Measurements from ENCODE around the gene TYW5. TPM values are rescaled to one million over a fixed set of nuclear protein-coding genes. Genes with fewer than 3 reads are reported as not detected.

The TYW5 gene
- total RNA-seq, 2 donors from 2014 or later, result 16.0 to 16.3 TPM

GRCh38 chr2:199911877-199912161 lies 43.5 kb downstream of the TYW5 start:
- Histone ChIP-seq H3K36me3 (ENCODE audit: control insufficient read depth, insufficient read depth, low read length) (peaks cover 31% of the 10 kb centered on the region), H3K4me3 (ENCODE audit: low read length) (peak overlapping the region; percentile 100), H3K27me3 (ENCODE audit: control insufficient read depth, insufficient read depth, low read length, poor library complexity, severe bottlenecking) (no peaks in the 10 kb centered on the region), H3K9me3 (ENCODE audit: control insufficient read depth, low read length) (peaks cover 26% of the 10 kb centered on the region), H3K27ac (ENCODE audit: low read depth, low read length) (peak overlapping the region; percentile 91), H3K4me1 (ENCODE audit: control insufficient read depth, insufficient read depth, low read length) (no peaks in the 10 kb centered on the region), H3K9ac (ENCODE audit: extremely low read depth, low read length, poor library complexity, severe bottlenecking) (peak overlapping the region; percentile 90)
- no peak for DNase-seq
- TF ChIP-seq CTCF (conservative IDR thresholded peaks at IDR 0.05), result no peak
- Mint-ChIP-seq H3K36me3 (ENCODE audit: low read depth) (peaks cover 29% of the 10 kb centered on the region), H3K27ac (peak overlapping the region; percentile 95), H3K27me3 (ENCODE audit: insufficient read depth) (no peaks in the 10 kb centered on the region), H3K9me3 (peaks cover 13% of the 10 kb centered on the region), H3K4me3 (peak overlapping the region; percentile 89), H3K4me1 (peaks cover 7% of the 10 kb centered on the region)
- 0% methylated on average over 4 to 11 of the region's 13 CpGs for WGBS, 2 experiments (ENCODE audit: insufficient coverage in 1 of 2, insufficient read length in 1 of 2)

DNA sequence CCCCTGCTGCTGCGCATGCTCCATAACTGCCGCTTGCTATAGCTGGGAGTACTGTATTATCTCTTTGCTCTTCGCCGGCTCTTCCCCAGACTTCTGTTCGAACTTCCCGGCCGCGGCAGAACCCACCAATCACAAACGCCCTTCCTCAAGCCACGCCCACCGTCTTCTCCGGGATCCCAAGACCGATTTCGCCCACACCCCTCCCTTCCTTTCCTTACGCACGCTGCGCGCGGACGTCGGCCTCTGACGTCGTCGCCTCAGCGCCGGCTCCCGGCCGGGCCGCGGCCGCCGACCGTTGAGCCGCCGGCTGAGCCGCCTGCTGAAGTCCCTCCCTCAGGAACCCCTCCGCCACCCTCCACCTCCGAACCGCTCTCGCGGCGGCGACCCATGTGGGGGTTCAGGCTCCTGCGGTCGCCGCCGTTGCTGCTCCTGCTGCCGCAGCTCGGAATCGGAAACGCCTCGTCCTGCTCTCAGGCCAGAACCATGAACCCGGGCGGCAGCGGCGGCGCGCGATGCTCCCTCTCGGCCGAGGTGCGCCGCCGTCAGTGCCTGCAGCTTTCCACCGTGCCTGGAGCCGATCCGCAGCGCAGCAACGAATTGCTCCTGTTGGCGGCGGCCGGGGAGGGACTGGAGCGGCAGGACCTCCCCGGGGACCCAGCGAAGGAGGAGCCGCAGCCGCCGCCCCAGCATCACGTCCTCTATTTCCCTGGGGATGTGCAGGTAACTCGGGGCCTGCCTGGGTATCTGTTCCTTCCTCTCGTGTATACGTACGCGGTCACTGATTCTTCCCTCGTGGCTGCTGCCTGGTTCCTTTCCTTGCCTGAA lies 44.0 kb downstream of the TYW5 start, which contains the start of gene C2orf69:
TSS of gene C2orf69 (plus strand) at position 242 of the 825 bp plus-strand sequence. CDS start at position 388, 146 bp downstream.
- DNase-seq, result peak; percentile 100
- Mint-ChIP-seq H3K4me3 (peak within 1 kb of the TSS; percentile 89), H3K4me1 (peaks cover 7% of the 10 kb centered on the region), H3K27ac (peak within 1 kb of the TSS; percentile 95), H3K27me3 (ENCODE audit: insufficient read depth) (no peaks in the 10 kb centered on the region), H3K36me3 (ENCODE audit: low read depth) (peaks cover 23% of the 10 kb centered on the region), H3K9me3 (peaks cover 8% of the 10 kb centered on the region)
- 0% methylated on average over 20 to 85 of the region's 85 CpGs for WGBS, 2 experiments (ENCODE audit: insufficient coverage in 1 of 2, insufficient read length in 1 of 2)
- TF ChIP-seq CTCF (conservative IDR thresholded peaks at IDR 0.05), result peak; percentile 25
- peak within 1 kb of the TSS; percentile 100 for H3K4me3 ChIP-seq (ENCODE audit: low read length)
- H3K9me3 ChIP-seq (ENCODE audit: control insufficient read depth, low read length), result peaks cover 21% of the 10 kb centered on the region
- peak within 1 kb of the TSS; percentile 91 for H3K27ac ChIP-seq (ENCODE audit: low read depth, low read length)
- no peaks in the 10 kb centered on the region for H3K27me3 ChIP-seq (ENCODE audit: control insufficient read depth, insufficient read depth, low read length, poor library complexity, severe bottlenecking)
- peaks cover 25% of the 10 kb centered on the region for H3K36me3 ChIP-seq (ENCODE audit: control insufficient read depth, insufficient read depth, low read length)
- H3K4me1 ChIP-seq (ENCODE audit: control insufficient read depth, insufficient read depth, low read length), result no peaks in the 10 kb centered on the region
- H3K9ac ChIP-seq (ENCODE audit: extremely low read depth, low read length, poor library complexity, severe bottlenecking), result peak within 1 kb of the TSS; percentile 90

DNA sequence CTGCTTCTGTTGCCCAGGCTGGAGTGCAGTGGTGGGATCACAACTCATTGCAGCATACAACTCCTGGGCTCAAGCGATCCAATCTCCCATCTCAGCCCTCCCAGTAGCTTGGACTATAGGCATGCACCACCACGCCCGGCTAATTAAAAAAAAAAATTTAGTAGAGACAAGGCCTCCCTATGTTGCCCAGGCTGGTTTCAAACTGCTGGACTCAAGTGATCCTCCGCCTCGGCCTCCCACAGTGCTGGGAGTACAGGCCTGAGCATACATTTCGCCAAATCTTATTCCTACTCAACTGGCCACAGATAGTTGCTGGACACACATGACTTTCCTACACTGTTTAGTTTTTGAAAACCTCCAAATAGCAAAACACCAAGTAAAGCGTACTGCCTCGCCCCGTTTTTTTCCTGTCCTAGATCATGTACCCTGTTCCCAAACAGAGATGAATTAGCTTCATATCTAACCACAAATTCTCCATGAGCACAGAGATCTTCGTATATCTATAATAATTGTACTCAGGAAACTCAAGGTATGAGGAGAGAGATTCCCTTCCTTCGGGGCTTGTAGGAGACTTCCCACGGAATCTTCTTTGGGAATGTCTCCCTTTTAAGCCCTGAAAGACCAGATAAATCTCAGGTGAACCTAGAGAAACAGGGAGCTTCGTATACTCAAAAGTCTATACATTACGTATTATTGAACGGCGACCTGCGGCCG lies 44.8 kb downstream of the TYW5 start:
- WGBS, 2 experiments (ENCODE audit: insufficient coverage in 1 of 2, insufficient read length in 1 of 2), result 39 to 55% methylated on average over 13 to 18 of the region's 18 CpGs
- Histone ChIP-seq H3K27me3 (ENCODE audit: control insufficient read depth, insufficient read depth, low read length, poor library complexity, severe bottlenecking) (no peaks in the 10 kb centered on the region), H3K4me3 (ENCODE audit: low read length) (peak overlapping the region; percentile 100), H3K27ac (ENCODE audit: low read depth, low read length) (peak overlapping the region; percentile 55), H3K4me1 (ENCODE audit: control insufficient read depth, insufficient read depth, low read length) (no peaks in the 10 kb centered on the region), H3K9ac (ENCODE audit: extremely low read depth, low read length, poor library complexity, severe bottlenecking) (peak overlapping the region; percentile 90), H3K36me3 (ENCODE audit: control insufficient read depth, insufficient read depth, low read length) (peaks cover 17% of the 10 kb centered on the region), H3K9me3 (ENCODE audit: control insufficient read depth, low read length) (peaks cover 13% of the 10 kb centered on the region)
- Mint-ChIP-seq H3K4me3 (peak overlapping the region; percentile 89), H3K27me3 (ENCODE audit: insufficient read depth) (no peaks in the 10 kb centered on the region), H3K36me3 (ENCODE audit: low read depth) (peaks cover 16% of the 10 kb centered on the region), H3K27ac (peak overlapping the region; percentile 95), H3K9me3 (peaks cover under 1% of the 10 kb centered on the region), H3K4me1 (peaks cover 7% of the 10 kb centered on the region)
- no peak for TF ChIP-seq CTCF (conservative IDR thresholded peaks at IDR 0.05)
- no peak for DNase-seq
